GM21526 (cell line): ENCODE results near the gene LITAFD.
"Not testable (repeated sequence)": the region's sequence is repeated elsewhere in the genome, so short reads cannot be mapped to it uniquely, and the experiment has no call there.

ENCODE experiments used
- ATAC-seq: cut with Tn5 transposase; IDR thresholded peaks from one replicate; pipeline ENCODE4 v1.9.1; 2021; ENCODE audit warnings: moderate library complexity; ENCODE audit not compliant: unreplicated experiment, low FRiP score

Gene LITAFD

DNA sequence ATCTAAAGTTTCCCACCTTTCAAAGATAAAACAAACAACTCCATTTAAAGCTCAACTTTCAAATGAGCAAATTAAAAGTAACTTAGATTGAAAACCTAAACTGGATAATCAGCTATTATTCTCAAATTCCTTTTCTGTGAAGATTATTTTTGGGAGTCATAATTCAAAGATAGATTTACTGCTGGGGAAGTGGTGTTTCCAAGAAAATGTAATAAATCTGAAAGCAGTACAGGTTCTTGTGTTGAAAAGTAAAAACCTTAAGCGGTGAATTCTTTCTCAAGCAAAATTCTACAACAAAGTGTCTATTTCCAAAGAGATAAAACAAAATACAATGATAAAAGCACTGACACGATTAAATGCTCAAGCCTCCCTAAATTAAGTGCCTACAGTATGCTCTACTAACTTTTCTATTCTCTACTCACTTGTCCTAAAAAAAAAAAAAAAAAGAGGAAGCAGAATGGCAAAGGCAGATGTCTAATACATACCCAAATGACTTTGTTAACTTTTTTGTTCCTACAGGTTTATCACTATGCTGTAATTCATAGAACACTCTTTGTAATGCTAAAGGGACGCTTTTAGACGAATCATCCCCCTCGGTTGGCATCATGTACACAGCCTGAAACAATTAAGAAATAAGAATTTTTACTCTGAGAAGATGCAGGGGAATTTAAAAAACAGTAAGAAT lies 34.5 kb downstream of the LITAFD start:
- no peak for ATAC-seq

DNA sequence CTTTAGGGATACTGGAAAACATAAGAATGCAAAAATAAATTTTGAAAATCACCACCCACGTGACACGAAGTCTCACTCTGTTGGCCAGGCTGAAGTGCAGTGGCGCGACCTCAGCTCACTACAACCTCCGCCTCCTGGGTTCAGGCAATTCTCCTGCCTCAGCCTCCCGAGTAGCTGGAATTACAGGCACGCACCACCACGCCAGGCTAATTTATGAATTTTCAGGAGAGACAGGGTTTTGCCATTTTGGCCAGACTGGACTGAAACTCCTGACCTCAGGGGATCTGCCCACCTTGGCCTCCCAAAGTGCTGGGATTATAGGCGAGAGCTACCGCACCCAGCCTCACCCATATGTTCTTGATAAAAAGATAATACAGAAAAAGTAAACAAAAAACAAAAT lies 35.2 kb downstream of the LITAFD start:
- ATAC-seq = not testable (repeated sequence)

DNA sequence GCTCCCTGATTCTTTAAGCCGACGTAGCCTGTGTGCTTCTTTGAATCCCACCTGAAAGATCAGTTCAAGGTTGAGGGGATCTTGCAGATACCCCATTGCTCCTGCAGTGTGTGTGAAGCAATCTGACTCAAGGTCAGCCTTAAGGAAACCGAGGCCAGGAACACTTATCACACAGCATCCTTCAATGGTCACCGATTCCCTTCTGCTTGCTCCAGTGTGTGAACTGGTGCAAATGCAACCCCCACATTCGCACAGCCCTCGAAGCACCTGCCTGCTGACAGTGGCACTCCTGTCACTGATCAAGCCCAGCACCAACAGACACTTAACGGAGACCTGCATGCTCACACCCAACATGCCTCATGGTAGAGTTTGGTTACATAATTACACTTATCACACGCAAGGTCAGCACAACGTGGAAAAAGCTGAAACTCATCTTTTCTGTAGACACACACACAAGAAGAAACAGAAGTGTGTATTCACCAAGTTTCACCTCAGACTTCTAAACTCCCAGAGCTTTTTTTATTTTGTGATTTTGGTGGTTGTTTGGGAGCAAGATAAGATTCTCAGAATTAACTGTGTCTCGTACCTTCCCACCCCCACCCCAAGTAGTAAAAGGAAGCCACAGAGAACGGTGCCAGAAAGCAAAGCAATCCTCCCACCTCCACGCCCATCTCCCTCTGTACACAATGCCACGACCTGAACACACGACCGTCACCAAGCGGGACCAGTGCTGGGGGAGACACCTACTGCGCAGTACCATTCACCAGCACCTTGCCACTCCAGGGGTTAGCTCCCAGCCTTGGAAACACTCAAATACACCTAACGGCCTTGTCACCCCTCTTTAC lies 37.2 kb downstream of the LITAFD start:
- no peak for ATAC-seq

DNA sequence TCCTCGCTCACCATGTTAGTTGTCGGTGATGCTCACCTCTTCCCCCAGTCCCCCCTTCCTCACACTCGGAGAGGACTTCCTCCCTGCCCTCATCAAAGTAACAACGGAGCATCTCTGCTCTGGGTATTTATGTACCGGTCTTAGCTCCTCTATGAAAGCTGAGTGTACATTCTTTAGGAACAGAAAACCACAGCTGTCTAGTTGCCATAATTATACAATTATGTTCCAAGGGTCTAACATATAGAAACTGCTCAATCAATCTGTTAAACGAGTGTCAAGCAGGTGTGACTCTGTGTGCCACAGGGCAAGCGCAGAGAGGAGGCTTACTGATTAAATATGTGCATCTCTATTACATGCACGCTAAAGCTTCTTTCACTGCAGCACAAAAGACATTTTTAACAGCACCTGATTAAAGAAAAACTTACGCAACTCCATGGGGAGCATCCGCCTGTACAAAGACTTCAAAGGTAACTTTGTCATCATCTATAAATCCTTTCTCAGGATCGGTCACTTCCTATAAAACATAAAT lies 37.8 kb downstream of the LITAFD start:
- no peak for ATAC-seq

DNA sequence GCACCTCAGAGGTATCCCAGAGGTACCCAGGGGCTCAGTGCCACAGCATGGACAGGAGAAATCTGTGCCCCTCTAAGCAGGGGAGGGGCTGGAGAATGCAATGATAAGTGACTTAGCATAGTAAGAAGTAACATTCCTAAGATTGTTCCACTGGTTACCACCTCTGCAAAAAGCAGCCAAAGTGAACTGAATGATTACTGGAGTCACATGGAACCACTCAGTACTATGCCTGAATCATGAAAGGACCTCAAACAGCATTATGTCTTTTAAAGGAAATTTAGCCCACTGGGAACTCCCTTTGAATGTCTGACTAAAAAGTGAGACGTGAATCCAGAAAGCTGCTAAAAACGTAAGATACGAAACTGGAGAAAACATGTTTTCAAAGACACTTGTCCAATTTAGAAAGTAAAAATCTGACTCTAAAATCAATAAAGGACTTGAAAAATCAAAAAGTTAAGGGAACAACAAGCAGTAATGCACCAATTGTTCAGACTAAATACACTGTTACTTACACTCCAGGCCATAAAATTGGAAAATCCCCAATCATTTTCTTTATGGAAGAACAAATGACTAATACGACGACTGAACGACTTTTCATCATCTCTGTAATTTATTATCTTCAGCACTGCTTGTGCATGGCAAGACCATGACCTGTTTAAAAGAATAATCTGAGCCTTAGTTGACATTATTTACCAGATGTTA lies 38.6 kb downstream of the LITAFD start:
- ATAC-seq = no peak

DNA sequence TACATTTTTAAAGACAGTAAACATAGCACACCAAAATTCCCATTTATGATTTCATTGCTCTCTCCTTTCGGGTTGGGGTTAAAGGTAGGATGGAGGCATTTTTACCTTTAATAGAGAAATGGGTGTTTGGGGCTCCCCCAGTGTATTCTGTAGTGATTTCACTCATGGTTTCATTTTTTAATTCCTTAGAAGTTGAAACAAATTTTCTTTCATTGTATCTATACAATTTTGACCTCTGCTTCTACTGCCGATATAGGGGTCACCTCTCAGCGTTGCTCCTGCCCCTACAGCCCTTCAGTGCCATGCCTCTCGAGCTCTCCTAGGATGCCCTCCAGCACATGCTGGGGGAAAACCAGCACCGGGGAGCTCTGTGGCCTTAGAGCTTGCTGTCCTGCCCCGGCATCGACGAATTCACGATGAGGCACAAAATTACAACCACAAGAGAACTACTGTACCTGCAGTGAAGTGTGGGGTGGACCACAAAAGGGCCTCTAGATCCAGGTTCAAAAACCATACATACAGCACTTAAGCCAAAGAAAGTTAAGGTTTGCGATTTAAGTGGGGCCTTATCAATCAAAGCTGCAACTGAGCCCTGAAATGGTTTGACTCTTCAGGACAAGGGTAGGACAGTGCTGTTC lies 39.3 kb downstream of the LITAFD start:
- no peak for ATAC-seq

DNA sequence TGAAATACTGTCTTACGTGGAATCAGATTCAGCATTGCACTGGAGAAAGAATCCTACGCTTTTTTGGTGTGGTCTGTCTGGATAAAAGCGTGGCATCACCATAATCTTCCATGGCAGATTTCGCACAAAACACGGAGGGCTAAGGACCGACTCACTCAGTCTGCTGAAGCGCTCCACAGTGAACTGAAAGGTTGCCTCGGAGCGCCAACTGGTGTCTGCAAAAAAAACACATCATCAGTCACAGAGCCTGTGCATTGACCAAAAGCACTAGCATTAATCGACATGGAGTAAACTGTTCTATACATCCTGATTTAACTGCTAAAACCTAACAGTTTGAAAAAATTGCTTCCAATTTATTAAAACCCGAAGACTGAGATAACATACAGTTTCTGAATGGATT lies 41.0 kb downstream of the LITAFD start:
- ATAC-seq = no peak

DNA sequence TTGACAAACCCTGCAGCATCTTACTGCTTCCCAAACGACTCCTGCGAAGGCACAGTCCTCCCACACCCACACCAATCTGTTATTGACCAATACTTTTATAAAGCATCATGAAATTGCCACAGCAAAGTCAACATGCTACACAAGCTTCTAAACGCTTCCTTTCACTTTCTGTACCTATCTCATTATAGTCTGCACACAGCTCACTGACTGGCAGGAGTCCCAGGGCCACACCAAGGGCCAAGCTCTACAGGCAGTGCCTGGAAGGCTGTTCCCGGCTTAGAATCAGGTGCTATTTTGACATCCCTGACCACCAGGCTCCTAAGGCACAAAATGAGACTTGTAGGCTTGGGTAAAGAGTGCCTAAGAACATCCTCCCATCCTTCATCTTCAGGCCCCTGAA lies 42.1 kb downstream of the LITAFD start:
- no peak for ATAC-seq

DNA sequence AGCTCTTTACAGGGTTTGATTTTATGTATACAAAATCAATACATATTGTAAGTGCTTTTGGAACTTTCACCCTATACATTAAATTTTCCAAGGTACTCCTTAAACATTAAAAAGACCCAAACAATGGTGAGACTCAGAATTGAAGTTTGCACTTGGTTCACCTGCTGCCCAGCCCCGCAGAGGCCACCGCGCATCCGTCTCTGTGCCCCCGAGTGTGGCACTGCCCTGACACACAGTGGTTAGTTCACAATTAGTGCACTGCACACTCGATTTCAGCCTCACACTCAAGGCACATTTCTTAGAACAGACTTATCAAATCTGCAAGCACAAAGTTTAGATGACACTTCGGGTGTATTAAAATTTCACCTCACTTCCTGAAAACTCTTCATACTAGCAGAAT lies 43.3 kb downstream of the LITAFD start:
- ATAC-seq = no peak

DNA sequence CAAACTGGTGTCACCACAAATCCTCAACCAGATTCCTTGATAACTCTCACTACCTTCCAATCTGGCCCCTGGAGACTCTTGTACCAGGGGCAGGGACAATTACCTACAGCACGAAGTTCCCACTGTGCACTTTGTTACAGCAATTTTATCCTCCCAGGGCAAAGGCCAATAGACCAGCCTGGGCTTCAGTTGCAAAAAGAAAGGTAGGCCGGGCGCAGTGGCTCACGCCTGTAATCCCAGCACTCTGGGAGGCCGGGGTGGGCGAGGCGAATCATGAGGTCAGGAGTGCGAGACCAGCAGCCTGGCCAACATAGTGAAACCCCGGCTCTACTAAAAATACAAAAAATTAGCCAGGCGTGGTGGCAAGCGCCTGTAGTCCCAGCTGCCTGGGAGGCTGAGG lies 44.7 kb downstream of the LITAFD start:
- ATAC-seq = no peak

DNA sequence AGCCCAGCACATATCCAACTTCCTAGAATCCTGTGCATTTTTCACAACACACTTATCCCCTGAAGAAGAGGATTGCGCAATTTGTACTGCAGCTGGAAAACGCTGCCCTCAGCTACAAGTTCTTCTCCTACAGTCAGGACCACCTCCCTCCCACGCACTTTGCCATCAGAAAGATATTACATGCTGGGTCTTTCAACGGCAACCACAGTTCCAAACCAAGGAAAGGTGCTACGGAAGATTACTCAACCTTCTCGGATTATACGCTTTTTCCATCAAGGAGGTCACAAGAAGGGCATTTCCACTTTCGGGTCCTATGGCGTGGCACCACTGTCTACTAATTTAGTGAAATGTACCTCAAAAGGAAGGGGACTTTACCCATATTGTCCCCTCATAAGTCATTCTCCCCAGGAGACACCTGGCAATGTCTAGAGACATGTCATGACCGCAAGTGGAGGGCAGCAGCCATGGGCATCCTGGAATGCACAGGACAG lies 46.4 kb downstream of the LITAFD start:
- no peak for ATAC-seq

DNA sequence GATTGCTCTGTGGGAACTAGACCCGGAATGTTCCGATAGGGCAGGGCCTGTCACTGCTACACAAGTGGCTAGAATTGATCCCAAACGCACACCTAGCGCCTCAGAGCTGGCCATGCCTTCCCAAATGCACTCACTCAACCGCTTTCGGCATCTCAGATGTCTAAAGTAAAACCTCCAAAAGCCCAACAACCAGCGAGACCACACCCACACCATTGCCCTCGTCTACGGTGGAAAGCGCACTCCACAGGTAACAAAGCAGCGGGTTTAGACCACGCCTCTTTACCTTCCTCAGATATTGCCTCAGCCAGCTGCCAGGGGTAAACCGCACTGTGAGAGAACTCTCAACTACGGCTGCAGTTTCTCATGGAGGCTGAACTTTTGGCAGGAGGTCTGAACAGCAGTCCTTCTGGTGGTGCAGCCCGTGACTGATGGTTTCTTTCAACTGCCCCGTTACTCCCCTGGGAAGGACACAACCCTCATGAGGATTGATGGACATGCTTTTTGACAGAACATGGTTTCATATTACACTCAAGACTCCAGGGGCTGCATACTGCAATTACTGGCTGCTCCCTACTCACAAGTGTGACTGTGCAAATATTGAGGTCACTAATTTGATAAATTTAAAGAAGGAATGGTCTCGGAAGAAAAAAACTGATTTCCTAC lies 47.1 kb downstream of the LITAFD start:
- ATAC-seq = no peak

DNA sequence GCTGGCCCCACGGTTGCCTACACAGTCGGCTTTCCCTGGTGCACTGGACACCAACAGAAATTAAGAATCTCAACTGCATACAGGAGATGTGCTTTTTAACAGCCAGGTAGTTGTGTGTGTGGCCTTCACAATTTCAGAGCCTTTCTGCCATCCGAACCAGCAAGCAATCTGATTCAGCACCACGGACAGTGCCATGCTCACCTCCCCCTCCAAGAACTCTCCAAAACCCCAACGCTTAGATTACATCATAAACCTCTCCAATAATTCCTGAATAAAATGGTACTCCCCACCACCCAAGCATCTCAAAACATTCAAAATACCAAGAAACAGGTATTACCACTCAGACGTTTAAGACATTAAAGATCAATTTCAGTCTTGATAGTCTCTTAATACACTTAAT lies 49.7 kb downstream of the LITAFD start:
- no peak for ATAC-seq

DNA sequence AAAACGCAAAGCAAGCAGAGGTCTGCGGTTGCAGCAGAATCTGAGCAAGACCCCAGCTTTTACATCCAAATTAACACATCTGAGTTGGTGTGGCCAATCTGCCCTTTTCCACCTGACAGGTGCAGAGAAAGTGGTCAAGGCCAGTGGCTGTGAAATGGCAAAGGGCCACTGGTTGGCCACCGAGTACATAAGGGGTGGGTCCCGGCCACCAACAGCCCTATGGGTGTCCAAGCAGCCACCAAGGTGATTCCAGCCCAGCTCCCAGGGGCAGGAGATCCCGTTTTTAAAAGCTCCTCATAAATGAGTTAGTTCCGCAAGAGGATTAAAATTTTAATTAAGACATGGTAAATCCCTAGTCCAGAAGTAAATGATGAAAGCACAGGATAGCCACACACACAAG lies 52.5 kb downstream of the LITAFD start:
- no peak for ATAC-seq
